Activated naive CD4-positive, alpha-beta T cell treated with anti-CD3 and anti-CD28 coated beads, Interleukin-2, amount 50 U/mL, for 16 hours (primary cell): ENCODE results near the gene HDAC4.

Experiments
- DNase-seq: peaks from one replicate; pipeline ENCODE4 v3.0.0-alpha.2; 2020

Gene HDAC4

GRCh38 chr2:239395524-239395923, 5.3 kb downstream of the HDAC4 start:
- no peak for DNase-seq

GRCh38 chr2:239394978-239395377, 5.8 kb downstream of the HDAC4 start:
- DNase-seq, result no peak

- DNase-seq, result no peak
Measured at GRCh38 chr2:239394346-239394945, 6.4 kb downstream of the HDAC4 start.

GRCh38 chr2:239393941-239394340, 6.9 kb downstream of the HDAC4 start:
- DNase-seq, result no peak

- DNase-seq, result no peak
Measured at GRCh38 chr2:239393388-239393940, 7.4 kb downstream of the HDAC4 start.

GRCh38 chr2:239392688-239393387, 8.0 kb downstream of the HDAC4 start:
- no peak for DNase-seq

- DNase-seq, result no peak
Measured at GRCh38 chr2:239392072-239392357, 8.8 kb downstream of the HDAC4 start.

DNA sequence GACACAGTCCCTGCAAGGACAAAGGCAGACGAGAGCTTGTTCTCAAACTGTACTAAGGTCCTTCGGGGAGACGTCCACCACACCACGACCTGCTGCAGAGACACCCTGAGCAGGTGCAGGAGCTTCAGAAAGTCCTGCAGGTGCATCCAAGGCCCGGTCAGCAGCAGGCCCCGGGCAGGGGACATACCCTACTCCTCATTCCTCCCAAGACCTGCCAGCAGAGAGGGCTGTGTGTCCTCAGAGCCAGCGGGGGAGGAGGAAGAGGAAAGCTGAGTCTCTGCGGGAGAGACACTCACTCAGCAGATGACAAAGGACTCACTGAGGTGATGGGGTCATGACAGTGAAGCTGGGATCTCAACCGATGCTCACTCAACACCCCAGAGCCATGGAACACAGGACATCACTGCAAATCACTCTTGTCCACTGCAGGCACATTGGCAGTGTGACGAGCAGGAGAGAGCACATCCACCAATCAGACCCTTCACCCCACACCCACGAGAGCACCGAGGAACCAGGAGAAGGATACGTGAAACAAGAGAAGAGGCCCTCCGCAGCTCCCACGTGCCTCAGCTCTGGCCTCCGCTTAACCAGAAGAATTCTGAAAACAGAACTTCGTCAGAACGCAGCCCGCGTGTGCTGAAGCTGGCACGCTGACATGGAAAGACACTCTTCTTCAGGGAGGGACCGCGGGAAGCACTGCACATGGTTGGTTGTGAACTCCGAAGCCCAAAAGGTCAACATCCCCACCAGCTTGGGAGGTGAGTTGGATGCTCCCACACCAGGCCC, 9.3 kb downstream of the HDAC4 start:
- DNase-seq, result no peak

- DNase-seq, result no peak
Measured at GRCh38 chr2:239390546-239391285, 10.1 kb downstream of the HDAC4 start.

GRCh38 chr2:239389414-239390329, 11.1 kb downstream of the HDAC4 start:
- no peak for DNase-seq

- DNase-seq, result no peak
Measured at GRCh38 chr2:239388236-239389151, 12.3 kb downstream of the HDAC4 start.

- no peak for DNase-seq
Measured at GRCh38 chr2:239387811-239388210, 13.0 kb downstream of the HDAC4 start.

DNA sequence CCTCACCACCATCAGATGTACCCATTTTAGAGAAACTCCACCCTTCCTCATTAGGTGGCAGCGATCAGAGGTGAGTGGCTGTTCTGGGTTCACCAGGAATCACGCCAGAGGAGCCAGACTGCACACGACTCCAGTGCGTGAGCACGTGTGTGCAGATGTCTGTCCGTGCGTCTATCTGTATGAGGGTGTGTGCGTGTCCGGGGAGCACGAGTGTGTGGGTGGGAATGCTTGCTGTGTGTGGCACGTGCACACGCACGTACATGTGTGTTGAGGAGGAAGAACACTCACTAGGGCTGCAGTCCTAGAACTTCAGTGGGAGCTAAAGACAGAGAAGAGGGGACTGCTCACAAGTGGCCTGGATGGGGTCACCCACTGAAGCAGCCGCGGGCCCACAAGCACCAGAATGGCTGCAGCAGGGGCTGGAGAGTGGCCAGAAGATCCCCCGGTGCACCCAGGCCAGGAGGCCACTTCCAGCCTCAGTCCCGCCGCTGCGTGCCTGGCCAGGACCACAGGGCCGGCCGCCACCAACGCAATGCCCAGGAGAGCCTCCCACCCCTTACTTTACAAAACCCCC, 13.9 kb downstream of the HDAC4 start:
- DNase-seq, result no peak

DNA sequence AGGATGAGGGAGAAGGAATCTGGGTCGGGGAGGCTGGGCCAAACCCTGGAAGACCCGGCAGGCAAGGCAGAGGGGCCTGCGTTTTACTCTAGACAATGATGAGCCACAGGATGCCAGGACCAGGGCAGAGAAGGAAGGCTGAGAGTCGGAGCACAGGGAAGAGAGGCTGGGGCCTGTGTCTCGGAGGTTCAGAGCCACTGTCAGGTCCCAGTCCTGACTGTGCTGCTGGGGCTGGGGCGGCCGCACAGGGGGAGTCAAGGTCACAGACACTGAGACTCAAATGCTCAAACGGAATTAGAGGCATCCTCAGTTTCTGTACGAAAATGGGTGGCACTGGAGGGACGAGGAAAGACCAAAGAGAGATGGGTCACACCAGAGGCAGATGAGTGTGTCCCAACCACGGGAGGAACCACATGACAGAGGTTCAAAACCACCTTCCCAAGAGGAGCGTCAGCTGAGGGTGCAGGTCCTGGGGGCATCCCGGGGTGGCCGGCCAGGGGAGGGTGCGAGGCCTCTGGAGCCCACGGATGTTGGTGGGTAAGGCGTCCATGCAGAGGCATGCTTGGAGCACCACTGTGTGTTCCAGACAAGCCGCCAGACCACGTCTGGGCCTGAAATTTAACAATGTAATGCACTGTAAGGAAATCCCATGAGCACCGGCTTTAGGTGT, 14.7 kb downstream of the HDAC4 start:
- DNase-seq, result no peak

- DNase-seq, result no peak
Measured at GRCh38 chr2:239385096-239386000, 15.5 kb downstream of the HDAC4 start.

DNA sequence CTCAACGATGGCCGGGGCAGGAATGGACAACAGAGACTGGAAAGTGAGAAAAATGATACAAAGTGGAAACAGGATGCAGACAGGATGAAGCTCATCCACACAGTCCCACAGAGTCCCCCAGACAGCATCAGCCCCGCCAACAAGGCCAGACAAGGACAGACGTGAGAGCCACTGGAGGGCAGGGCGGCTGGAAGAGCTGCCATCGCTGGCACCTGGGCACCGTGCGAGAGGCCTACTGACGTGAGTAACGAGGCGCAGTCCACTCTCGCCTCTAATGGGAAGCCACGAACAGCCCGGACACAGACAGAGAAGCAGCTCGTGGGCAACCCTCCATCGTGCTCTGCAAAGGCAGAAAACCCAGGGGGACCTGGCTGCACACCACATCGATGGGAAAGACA, 17.1 kb downstream of the HDAC4 start:
- DNase-seq, result no peak

GRCh38 chr2:239383036-239383758, 17.6 kb downstream of the HDAC4 start:
- no peak for DNase-seq

GRCh38 chr2:239382384-239382880, 18.4 kb downstream of the HDAC4 start:
- DNase-seq, result no peak
